Pancreas (tissue), 10 donors: ENCODE measurements around the gene IL1F10. TPM values are rescaled to one million over a fixed set of nuclear protein-coding genes. Genes with fewer than 3 reads are reported as not detected.

ENCODE experiments used
- ATAC-seq, 4 donors: fragments of 200-7000 bp; cut with Tn5 transposase; one replicate each; pipeline versions ENCODE4 v1.8.0 to v1.9.1; 2020; ENCODE audit warnings: mild to moderate bottlenecking in 4 of 4, moderate library complexity in 4 of 4
- DNase-seq, 6 donors: peaks; one replicate each; pipeline ENCODE4 v3.0.0-alpha.2; 2020
- FAIRE-seq: peaks from 2 replicates; lab custom pipeline; 2012; peaks lifted over from hg19 to GRCh38; lab: Jason Lieb, UNC
- H3K27ac ChIP-seq, 4 donors: fragments of 200-600 bp; sonication (generic); 1 replicate in 3 of 4; 2 replicates in 1 of 4; pipeline versions ENCODE4 v1.5.0 to v1.8.0; 2020
- H3K27me3 ChIP-seq, 4 donors: fragments of 200-600 bp; one replicate each; pipeline ENCODE4 v1.8.0; 2021
- H3K36me3 ChIP-seq, 3 donors: fragments of 200-600 bp; sonication (generic) in 1 of 3; one replicate each; pipeline versions ENCODE4 v1.5.0 to v1.8.0; 2020 to 2021
- H3K4me1 ChIP-seq, 3 donors: fragments of 200-600 bp; one replicate each; pipeline ENCODE4 v1.8.0; 2021
- H3K4me3 ChIP-seq, 4 donors: fragments of 200-600 bp; sonication (generic) in 2 of 4; one replicate each; pipeline versions ENCODE4 v1.5.0 to v1.8.0; 2020 to 2021
- H3K9me3 ChIP-seq, 4 donors: fragments of 200-600 bp; one replicate each; pipeline ENCODE4 v1.8.0; 2021
- CTCF ChIP-seq, 4 donors: fragments of 200-600 bp; sonication (generic) in 3 of 4; IDR thresholded peaks; one replicate each; pipeline versions ENCODE4 v1.5.0 to v1.8.0; 2021; ENCODE audit warnings: antibody characterized with exemption in 4 of 4
- WGBS, 2 donors: extraction: QIAGEN DNeasy Blood & Tissue Kit; methylation state at CpG; one replicate each; pipeline ENCODE4 v1.1.7; 2013; 5-methylcytosine and 5-hydroxymethylcytosine counted together
- intact Hi-C, 3 donors: fragments of 100-400 bp; cut with DNase I; formaldehyde crosslinking; loops; one replicate each; pipeline versions ENCODE4 v1.11.1 to v1.14.2; 2022
- polyA plus RNA-seq, 2 donors: library from polyadenylated mRNA; stranded (reverse); fragments of 200-250 nt; gene quantifications; one replicate each; pipeline ENCODE4 v1.2.3, GENCODE V29; 2013
- total RNA-seq, 6 donors: library from RNA; stranded (reverse); fragmentation: NEBNext Ultra II Directional in 4 of 6; extraction: Animal tissue kit (Norgen Biotek cat#: 25700) in 4 of 6; gene quantifications; one replicate each; pipeline versions ENCODE4 v1.2.1 to v1.2.4, GENCODE V29; 2021 to 2023
- donor health status: healthy with polysubstance abuse.
- donor health status: DM: no; HTN: no; CAD: no; lungs with moderate emphysema.
- donor health status: DM: no; HTN: no; CAD: no.
- donor health status: control.
- donor health status: control.
- donor health status: Bipolar disorder and iron deficiency.
- donor health status: DM: yes; HTN: yes; CAD: no.
- donor health status: DM: no; HTN: no; CAD: no.
- donor health status: DM: no; HTN: no; CAD: no.
- donor health status: DM: yes; HTN: yes; CAD: no.

Gene IL1F10
- total and polyA plus RNA-seq, 8 donors, result not detected

- TF ChIP-seq CTCF (IDR thresholded peaks at IDR 0.05), result no peak
- DNase-seq, result no peak
- Histone ChIP-seq H3K4me3 (no peak overlapping the region), H3K27me3 (no peaks in the 10 kb centered on the region), H3K27ac (no peak overlapping the region), H3K36me3 (no peaks in the 10 kb centered on the region), H3K9me3 (no peaks in the 10 kb centered on the region), H3K4me1 (no peaks in the 10 kb centered on the region)
- WGBS, 2 donors, result 58 to 71% methylated on average over 4 of the region's 4 CpGs
- intact Hi-C loops, result no loop called here
- ATAC-seq, result no peak
- FAIRE-seq, result no peak
Measured at GRCh38 chr2:113072584-113072983, 4.8 kb downstream of the IL1F10 start.

- Histone ChIP-seq H3K4me1 (no peaks in the 10 kb centered on the region), H3K27me3 (no peaks in the 10 kb centered on the region), H3K36me3 (no peaks in the 10 kb centered on the region), H3K9me3 (no peaks in the 10 kb centered on the region), H3K27ac (no peak overlapping the region), H3K4me3 (no peak overlapping the region)
- intact Hi-C loops, result no loop called here
- DNase-seq (no peak), FAIRE-seq (no peak), ATAC-seq (peak in 2 of 4 donors; percentile 11 to 23)
- 35 to 56% methylated on average over 3 of the region's 3 CpGs for WGBS, 2 donors
- no peak for TF ChIP-seq CTCF (IDR thresholded peaks at IDR 0.05)
Measured at GRCh38 chr2:113073325-113073834, 5.6 kb downstream of the IL1F10 start.

GRCh38 chr2:113075030-113075429, 7.3 kb downstream of the IL1F10 start:
- DNase-seq (no peak), ATAC-seq (no peak), FAIRE-seq (no peak)
- Histone ChIP-seq H3K27ac (no peak overlapping the region), H3K27me3 (no peaks in the 10 kb centered on the region), H3K36me3 (no peaks in the 10 kb centered on the region), H3K9me3 (no peaks in the 10 kb centered on the region), H3K4me3 (no peak overlapping the region), H3K4me1 (no peaks in the 10 kb centered on the region)
- 80 to 91% methylated on average over 5 of the region's 5 CpGs for WGBS, 2 donors
- intact Hi-C loops, result no loop called here
- no peak for TF ChIP-seq CTCF (IDR thresholded peaks at IDR 0.05)

- H3K36me3 ChIP-seq, result no peaks in the 10 kb centered on the region
- no peaks in the 10 kb centered on the region for H3K9me3 ChIP-seq
- no peaks in the 10 kb centered on the region for H3K27me3 ChIP-seq
- FAIRE-seq (no peak), ATAC-seq (no peak), DNase-seq (no peak)
- WGBS, 2 donors, result 83 to 95% methylated on average over 3 of the region's 3 CpGs
- no peak overlapping the region for H3K4me3 ChIP-seq
- intact Hi-C loops, result no loop called here
- no peak for TF ChIP-seq CTCF (IDR thresholded peaks at IDR 0.05)
- no peak overlapping the region for H3K27ac ChIP-seq
- no peaks in the 10 kb centered on the region for H3K4me1 ChIP-seq
Measured at GRCh38 chr2:113075600-113075999, 7.8 kb downstream of the IL1F10 start.

- no peak overlapping the region for H3K27ac ChIP-seq
- no peaks in the 10 kb centered on the region for H3K9me3 ChIP-seq
- TF ChIP-seq CTCF (IDR thresholded peaks at IDR 0.05), result no peak
- H3K27me3 ChIP-seq, result no peaks in the 10 kb centered on the region
- ATAC-seq, result peak; percentile 9 to 77 (median 52)
- intact Hi-C loops, result no loop called here
- H3K4me1 ChIP-seq, result no peaks in the 10 kb centered on the region
- FAIRE-seq, result no peak
- no peaks in the 10 kb centered on the region for H3K36me3 ChIP-seq
- no peak overlapping the region for H3K4me3 ChIP-seq
- WGBS, 2 donors, result 23 to 26% methylated on average over 3 of the region's 3 CpGs
- peak in 2 of 6 donors; percentile 20 to 33 for DNase-seq
Measured at GRCh38 chr2:113076954-113077669, 9.3 kb downstream of the IL1F10 start.
